Fibroblast of pulmonary artery (primary cell): Measurements from ENCODE around the gene ZDHHC11.

Experiments used
- DNase-seq: peaks from one replicate; pipeline ENCODE4 v3.0.0-alpha.2; 2010; ENCODE audit warnings: low read depth
- H3K4me3 ChIP-seq: replicated peaks from 2 replicates; pipeline ENCODE4 v1.5.1; 2011; ENCODE audit warnings: low read depth, mild to moderate bottlenecking, control low read depth, low read length, moderate library complexity
- CTCF ChIP-seq: IDR thresholded peaks from 2 replicates; pipeline ENCODE4 v1.5.1; 2011; ENCODE audit warnings: mild to moderate bottlenecking, control low read depth, low read length, inconsistent platforms; ENCODE audit errors: missing control alignments

Gene ZDHHC11

GRCh38 chr5:850511-851006, at the start of gene ZDHHC11:
ZDHHC11 (minus strand) TSS chr5:850986; CDS start chr5:850602, 384 bp downstream.
- no peak for TF ChIP-seq CTCF
- H3K4me3 ChIP-seq = no peak within 1 kb of the TSS
- no peak for DNase-seq

GRCh38 chr5:893711-894110, 42.9 kb upstream of the ZDHHC11 start:
- DNase-seq = no peak
- peak overlapping the region; percentile 96 for H3K4me3 ChIP-seq
- no peak for TF ChIP-seq CTCF

- H3K4me3 ChIP-seq = peak overlapping the region; percentile 96
- DNase-seq = no peak
- TF ChIP-seq CTCF = no peak
These were observed 42.3 kb upstream of the ZDHHC11 start for GRCh38 chr5:893137-893506.

GRCh38 chr5:892394-893136, 41.8 kb upstream of the ZDHHC11 start, which contains the start of the genes BRD9 and TRIP13:
BRD9 (minus strand) TSS chr5:892801; CDS start chr5:892657, 144 bp downstream.
TRIP13 (plus strand) TSS chr5:892884; CDS start chr5:892999, 115 bp downstream.
- H3K4me3 ChIP-seq = peak within 1 kb of the TSS; percentile 96
- DNase-seq = peak; percentile 69
- TF ChIP-seq CTCF = no peak

GRCh38 chr5:891837-892393, 41.1 kb upstream of the ZDHHC11 start:
- no peak for TF ChIP-seq CTCF
- peak; percentile 18 for DNase-seq

GRCh38 chr5:891117-891836, 40.5 kb upstream of the ZDHHC11 start:
- peak overlapping the region; percentile 96 for H3K4me3 ChIP-seq
- peak; percentile 6 for DNase-seq

More at GRCh38 chr5:891837-892393, 41.1 kb upstream of the ZDHHC11 start:
- peak overlapping the region; percentile 96 for H3K4me3 ChIP-seq

More at GRCh38 chr5:891117-891836, 40.5 kb upstream of the ZDHHC11 start:
- TF ChIP-seq CTCF = no peak
